HG02763 (cell line): ENCODE data around the gene NTNG1.
"Not testable (repeated sequence)": the region's sequence is repeated elsewhere in the genome, so short reads cannot be mapped to it uniquely, and the experiment has no call there.

Source experiments
- ATAC-seq: cut with Tn5 transposase; IDR thresholded peaks from one replicate; pipeline ENCODE4 v1.9.1; 2021; ENCODE audit warnings: mild to moderate bottlenecking, moderate library complexity; ENCODE audit not compliant: unreplicated experiment

The NTNG1 gene

GRCh38 chr1:107140703-107141490, at the start of gene NTNG1:
Gene NTNG1, plus strand, starts transcription at chr1:107141039.
- no peak for ATAC-seq

GRCh38 chr1:107091418-107091817, 49.4 kb upstream of the NTNG1 start:
- no peak for ATAC-seq

GRCh38 chr1:107093395-107093794, 47.4 kb upstream of the NTNG1 start:
- not testable (repeated sequence) for ATAC-seq

DNA sequence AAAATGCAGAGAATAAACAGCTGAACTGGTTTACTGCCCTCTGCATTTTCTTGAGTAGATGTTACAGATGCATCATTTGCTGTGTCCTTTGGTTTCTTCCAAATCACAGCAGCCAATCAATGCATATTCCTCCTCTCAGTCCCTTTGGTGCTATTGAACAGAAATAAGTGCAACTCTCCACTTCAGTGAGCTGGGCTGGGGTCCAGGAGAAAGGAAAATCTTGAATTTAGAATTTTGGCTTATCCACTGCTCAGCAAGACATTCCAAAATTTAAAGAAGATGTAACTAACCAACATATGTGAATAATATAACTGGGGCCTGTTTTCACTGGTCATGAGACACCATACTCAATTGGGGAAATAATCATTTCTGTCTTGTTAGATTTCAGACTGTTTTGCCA, 45.2 kb upstream of the NTNG1 start:
- no peak for ATAC-seq

DNA sequence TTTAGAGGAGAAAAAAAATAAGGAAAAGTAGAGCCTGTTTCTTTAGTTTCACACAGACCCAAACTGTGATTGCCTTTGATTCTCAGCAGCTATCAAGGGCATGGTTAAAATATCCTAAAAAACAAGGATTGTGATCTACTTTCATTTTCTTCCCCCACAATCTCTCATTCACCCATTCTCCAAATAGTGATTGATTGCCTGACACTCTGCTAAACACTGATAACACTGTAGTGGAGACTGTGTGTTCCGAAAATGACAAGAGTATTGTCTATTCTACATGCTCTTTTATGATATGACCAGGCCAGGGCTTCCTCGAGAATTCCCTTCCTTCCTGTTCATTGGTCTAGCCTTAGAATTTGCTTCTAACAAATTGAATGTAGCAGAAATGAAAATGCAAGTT, 44.1 kb upstream of the NTNG1 start:
- ATAC-seq, result no peak

GRCh38 chr1:107098961-107099360, 41.9 kb upstream of the NTNG1 start:
- no peak for ATAC-seq

DNA sequence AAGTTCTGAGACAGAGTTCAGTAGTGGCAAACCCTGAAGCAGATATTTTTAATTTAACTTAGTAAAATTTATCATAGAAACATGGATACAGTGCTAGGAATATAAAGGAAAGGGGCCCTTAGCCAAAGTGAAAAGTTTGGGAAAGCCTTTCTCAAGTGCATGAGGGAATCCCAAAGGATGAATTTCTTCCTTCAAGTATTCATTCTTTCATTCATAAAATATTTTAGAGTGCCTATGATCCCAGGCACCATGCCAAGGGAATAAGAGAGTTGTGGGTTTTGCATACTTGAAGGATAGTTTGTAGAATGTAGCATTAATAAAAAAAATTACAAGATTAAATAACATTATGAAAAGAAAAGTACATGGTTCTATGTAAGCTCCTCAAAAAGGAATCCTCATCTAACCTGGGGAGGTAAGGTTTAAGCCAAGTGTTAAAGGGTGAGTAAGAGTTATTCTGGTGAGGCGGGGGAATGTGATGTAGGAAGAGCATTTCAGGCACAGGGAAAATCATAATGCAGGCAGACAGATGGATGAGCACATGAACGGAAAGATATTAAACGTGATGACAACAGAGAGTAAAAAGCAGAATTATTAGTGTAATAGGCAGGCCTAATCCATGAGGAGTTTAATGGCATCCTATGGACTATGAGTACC, 40.4 kb upstream of the NTNG1 start:
- no peak for ATAC-seq

DNA sequence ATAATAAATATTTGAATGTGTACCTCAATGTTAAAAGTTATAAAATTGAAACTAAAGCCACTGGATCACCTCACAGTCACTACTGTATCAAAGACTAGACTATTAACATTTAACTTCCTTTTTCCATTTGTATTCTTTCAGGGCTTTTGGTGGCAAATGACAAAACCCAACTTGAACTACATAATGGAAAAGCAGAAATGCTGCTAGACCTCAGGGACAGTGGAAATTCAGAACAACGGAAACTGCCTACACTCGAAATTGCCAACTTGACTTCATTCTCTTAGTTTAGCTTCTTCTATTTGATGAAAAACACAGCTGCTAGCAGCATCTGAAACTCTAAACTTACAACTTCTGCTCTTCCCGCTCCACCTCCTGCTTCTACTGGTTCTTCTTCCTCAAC, 34.9 kb upstream of the NTNG1 start:
- ATAC-seq, result no peak

DNA sequence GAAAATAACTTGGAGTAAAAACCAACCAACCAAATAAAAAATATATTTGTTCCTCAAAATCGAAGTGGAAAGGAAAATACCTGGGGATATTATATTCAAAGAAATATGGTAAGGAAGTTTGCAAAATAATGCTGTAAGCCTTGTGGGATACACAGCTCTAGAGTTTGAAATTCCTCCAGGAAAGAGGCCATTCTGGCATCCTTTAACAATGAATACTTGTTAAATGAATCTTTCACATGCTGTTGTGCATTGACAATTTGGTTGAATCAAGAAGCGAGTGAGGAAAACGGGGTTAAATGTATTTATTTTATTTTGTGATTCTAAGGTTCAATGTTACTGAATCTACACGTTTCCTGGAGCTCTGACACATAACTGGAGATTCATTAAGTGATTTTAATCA, 30.5 kb upstream of the NTNG1 start:
- no peak for ATAC-seq

- no peak for ATAC-seq
Measured at GRCh38 chr1:107116306-107116790, 24.5 kb upstream of the NTNG1 start.

DNA sequence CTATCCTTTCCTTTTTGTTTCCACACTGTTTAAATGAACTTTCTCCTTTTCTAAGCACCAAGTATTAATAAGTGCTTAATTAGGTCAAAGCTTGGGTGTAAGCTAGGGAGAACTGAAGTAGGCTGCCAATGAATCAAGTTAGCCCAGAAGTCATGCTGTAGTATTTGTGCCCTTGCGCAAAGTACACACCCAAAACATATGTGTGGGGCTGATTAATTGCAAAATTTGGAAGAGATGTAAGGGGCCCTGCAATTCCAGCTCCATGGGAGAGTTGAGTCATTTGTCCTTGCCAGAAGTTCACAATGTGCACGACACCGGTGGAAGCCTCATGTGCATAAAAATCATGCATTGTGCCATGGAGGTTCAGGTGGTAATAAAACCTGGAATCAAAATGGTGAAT, 18.6 kb upstream of the NTNG1 start:
- no peak for ATAC-seq

DNA sequence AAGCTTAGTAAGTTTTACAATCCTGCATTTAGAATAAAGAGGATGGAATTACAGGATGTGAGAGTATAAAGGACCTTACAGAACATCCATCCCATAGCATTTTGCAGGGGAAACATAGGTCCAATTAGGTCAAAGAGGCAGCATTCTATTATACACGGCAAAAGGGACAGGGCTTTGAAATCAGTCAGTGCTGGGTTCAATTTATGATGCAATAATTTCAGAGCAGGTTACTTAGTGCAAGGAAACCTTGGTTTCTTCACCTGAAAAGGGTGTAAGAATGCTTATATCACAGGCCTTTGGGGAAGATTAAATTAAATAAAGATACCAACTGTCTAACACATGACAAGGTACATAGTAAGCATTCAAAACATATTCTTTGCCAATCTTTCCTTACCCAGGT, 17.1 kb upstream of the NTNG1 start:
- ATAC-seq, result no peak

GRCh38 chr1:107124694-107125093, 16.1 kb upstream of the NTNG1 start:
- no peak for ATAC-seq

GRCh38 chr1:107132195-107132594, 8.6 kb upstream of the NTNG1 start:
- no peak for ATAC-seq

GRCh38 chr1:107132780-107133179, 8.1 kb upstream of the NTNG1 start:
- ATAC-seq, result no peak

DNA sequence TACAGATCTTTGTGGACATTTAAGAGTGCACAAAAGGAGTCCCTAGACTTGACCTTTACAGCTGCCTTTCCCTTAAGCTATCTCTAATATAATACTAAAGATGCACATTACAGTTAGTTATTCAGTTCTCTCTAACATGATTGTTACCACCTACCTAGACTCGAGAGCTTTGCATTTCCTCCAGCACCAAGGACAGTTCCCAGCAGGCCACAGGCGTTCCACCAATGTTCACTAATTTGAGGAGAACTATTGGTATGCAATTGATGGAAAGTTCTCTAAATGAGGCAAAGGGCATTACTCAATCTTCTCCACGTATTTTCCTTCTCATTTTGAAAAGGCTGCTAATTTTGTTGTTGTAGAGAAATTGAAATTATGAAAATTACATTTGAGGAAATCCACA, 5.4 kb upstream of the NTNG1 start:
- no peak for ATAC-seq

- no peak for ATAC-seq
Measured at GRCh38 chr1:107138166-107138565, 2.7 kb upstream of the NTNG1 start.

DNA sequence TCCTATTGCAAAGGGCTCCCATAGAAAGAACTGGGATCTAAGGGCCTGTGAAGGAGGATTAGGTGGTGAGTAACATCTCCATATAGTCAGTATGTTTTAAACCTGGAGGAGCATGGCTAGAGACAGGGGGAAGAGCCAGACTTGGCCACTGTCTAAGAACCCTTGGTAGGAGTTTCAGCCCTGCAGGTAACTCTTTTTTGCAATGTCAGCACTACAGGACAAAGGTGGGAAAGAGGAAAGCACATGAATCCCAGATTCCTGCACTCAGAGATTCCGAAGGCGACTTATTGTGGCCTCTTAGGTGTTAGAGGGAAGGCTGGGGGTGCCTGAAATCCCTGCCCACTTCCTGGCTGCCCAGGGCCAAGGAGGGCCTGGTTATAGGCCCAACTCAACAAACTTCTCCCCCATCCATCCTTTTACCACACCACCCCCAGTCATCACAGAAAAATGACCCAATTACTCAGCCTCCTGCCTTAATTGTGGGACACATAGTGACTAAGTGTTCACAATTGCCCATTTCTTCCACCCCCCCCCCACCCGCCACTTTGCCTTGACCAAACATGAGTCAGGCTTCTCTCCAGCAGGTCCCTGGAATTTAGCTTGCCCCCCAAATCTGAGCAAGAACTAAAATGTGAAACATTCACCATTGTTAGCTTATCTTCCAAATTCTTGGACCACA, 1.9 kb upstream of the NTNG1 start:
- no peak for ATAC-seq

- no peak for ATAC-seq
Measured at GRCh38 chr1:107139833-107140702, 771 bp upstream of the NTNG1 start.

DNA sequence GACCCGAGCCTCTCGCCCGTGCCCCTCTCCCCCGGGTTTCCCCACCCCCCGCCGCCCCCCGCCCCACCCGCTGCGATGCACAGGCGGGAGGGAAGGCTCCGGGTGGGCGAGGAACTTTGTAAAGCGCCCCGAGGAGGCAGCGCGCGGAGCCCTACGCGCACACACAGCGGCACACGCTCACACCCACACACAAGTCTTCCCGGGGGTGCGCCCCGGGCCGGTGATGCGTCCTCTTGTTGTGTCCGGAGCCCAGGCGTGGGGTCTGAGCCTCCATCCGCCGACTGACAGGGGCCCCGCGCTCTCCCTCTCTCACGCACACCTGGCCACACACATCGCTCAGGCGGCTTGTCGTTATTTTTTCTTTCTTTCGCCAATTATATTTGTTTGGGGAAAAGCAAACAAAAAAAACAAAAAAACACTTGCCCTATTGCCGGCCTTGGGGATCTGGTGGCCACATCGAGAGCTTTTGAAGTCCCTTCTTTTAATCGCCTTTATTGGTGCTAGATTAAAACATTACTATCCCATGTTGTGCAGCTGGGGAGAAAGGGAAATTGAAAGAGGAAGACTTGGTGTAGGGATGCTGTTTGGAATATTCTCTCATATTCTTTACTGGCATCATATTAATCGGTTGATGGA, 770 bp downstream of the NTNG1 start:
- ATAC-seq, result no peak
